ENCODE data around the gene DCLRE1B.

DNA sequence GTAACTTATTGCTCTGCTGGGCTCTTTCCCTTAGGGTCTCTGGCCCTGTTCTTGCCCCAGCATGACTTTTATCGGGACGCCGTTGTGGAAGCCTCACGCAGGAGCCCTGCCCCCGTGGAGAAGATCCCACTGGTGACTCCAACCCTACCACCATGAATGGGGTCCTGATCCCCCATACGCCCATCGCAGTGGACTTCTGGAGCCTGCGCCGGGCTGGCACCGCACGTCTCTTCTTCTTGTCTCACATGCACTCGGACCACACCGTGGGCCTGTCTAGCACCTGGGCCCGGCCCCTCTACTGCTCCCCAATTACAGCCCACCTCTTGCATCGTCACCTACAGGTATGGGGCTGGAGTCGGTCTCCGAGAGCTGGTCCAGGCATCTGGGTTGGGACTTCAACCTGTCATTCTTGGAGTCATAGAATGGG lies 322 bp downstream of the DCLRE1B start:
- TF ChIP-seq, protein P1, sequence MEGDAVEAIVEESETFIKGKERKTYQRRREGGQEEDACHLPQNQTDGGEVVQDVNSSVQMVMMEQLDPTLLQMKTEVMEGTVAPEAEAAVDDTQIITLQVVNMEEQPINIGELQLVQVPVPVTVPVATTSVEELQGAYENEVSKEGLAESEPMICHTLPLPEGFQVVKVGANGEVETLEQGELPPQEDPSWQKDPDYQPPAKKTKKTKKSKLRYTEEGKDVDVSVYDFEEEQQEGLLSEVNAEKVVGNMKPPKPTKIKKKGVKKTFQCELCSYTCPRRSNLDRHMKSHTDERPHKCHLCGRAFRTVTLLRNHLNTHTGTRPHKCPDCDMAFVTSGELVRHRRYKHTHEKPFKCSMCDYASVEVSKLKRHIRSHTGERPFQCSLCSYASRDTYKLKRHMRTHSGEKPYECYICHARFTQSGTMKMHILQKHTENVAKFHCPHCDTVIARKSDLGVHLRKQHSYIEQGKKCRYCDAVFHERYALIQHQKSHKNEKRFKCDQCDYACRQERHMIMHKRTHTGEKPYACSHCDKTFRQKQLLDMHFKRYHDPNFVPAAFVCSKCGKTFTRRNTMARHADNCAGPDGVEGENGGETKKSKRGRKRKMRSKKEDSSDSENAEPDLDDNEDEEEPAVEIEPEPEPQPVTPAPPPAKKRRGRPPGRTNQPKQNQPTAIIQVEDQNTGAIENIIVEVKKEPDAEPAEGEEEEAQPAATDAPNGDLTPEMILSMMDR (IDR thresholded peaks at IDR 0.05 in 8 of 11, conservative IDR thresholded peaks at IDR 0.05 in 3 of 11) = peak in 1 of 11 experiments; percentile 8
- TF ChIP-seq POLR2AphosphoS5 (IDR thresholded peaks at IDR 0.05) = no peak

Data from spleen (tissue), 7 donors.